HAP-1 (cell line): ENCODE results near the gene PADI4.

ENCODE experiments used
- DNase-seq, 2 experiments: peaks; one replicate each; pipeline ENCODE4 v3.0.0-alpha.2; 2016 to 2020; ENCODE audit warnings: low spot score in 2 of 2
- H3K27me3 ChIP-seq: fragments of 250-450 bp; sonication (Bioruptor Pico); 2 replicates; pipeline ENCODE4 v1.5.1; 2020; ENCODE audit warnings: low read depth, mild to moderate bottlenecking, moderate library complexity
- H3K36me3 ChIP-seq: fragments of 250-450 bp; sonication (Bioruptor Pico); replicated peaks from 2 replicates; pipeline ENCODE4 v1.5.1; 2020; ENCODE audit warnings: mild to moderate bottlenecking
- H3K4me1 ChIP-seq: fragments of 250-450 bp; sonication (Bioruptor Pico); 2 replicates; pipeline ENCODE4 v1.5.1; 2020; ENCODE audit warnings: mild to moderate bottlenecking
- H3K4me3 ChIP-seq: fragments of 250-450 bp; sonication (Bioruptor Pico); 2 replicates; pipeline ENCODE4 v1.5.1; 2020; ENCODE audit warnings: mild to moderate bottlenecking, moderate library complexity
- H3K9me3 ChIP-seq: fragments of 250-450 bp; sonication (Bioruptor Pico); 2 replicates; pipeline ENCODE4 v1.5.1; 2020; ENCODE audit warnings: mild to moderate bottlenecking, moderate library complexity
- in situ Hi-C: fragments of 300-500 bp; cut with MboI; formaldehyde crosslinking; loops from 3 replicates; pipeline ENCODE4 v1.14.3; 2020; ENCODE audit warnings: low sequenced_read_pairs, inconsistent platforms, mixed read lengths

The PADI4 gene

DNA sequence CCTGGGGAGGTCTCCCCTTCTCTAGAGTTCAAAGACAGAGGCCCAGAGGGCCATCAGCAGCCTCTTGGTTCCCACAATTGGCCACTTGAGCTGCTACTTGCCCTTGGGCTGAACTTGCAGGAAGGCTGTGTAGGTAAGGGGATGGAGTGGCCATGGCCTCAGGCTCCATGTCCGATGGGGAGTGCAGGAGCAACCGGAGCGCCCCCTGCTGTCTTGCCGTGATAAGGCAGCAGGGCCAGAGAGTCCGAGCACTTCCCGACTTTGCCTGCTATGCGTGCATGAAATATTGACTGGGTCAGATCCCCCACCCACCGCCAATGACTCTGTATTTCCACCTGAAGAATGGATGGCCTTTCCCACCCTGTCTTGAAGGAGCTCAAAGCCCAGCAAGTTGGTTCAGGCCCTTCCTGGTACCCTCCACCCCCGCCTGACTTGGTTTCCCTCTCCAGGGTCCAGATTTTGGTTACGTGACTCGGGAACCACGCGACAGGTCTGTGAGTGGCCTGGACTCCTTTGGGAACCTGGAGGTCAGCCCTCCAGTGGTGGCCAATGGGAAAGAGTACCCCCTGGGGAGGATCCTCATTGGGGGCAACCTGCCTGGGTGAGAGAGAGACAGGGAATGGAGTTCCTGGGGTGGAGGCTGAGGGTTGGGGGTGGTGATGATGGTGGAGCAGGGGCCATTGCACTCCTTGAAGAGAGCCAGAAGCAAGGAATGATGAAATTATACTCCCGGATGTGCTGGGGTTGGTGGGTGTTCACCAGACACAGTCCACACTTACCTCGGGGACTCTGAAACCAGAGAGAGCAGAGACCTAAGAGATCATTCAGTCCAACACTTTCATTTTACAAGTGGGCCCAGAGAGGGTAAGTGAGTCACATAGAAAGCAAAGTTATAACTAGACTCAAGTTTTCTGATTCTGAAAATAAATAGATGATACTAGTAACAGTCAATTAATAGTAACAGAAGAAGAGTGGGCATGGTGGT is 33.5 kb upstream of the PADI4 start:
- no peaks in the 10 kb centered on the region for H3K4me1 ChIP-seq
- peak; percentile 28 to 83 for DNase-seq
- H3K9me3 ChIP-seq, result no peaks in the 10 kb centered on the region
- no peak overlapping the region for H3K4me3 ChIP-seq
- H3K27me3 ChIP-seq, result no peaks in the 10 kb centered on the region; the same call in 1 of the 2 replicates
- H3K36me3 ChIP-seq, result no peaks in the 10 kb centered on the region
- in situ Hi-C loops, result no loop called here

DNA sequence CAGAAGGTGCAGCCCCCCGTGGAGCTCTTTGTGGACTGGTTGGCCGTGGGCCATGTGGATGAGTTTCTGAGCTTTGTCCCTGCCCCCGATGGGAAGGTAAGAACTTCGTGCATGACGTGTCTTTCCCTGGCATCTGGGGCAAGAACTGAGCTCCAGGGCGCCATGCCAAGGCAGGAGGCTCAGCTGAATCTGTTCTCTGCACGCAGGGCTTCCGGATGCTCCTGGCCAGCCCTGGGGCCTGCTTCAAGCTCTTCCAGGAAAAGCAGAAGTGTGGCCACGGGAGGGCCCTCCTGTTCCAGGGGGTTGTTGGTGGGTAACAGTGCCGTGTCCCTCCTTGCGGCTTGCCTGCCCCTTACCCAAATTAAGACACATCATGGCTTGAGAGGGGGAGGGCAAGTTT is 31.4 kb upstream of the PADI4 start:
- no peaks in the 10 kb centered on the region for H3K36me3 ChIP-seq
- no peak for DNase-seq
- H3K27me3 ChIP-seq, result no peaks in the 10 kb centered on the region; the same call in 1 of the 2 replicates

DNA sequence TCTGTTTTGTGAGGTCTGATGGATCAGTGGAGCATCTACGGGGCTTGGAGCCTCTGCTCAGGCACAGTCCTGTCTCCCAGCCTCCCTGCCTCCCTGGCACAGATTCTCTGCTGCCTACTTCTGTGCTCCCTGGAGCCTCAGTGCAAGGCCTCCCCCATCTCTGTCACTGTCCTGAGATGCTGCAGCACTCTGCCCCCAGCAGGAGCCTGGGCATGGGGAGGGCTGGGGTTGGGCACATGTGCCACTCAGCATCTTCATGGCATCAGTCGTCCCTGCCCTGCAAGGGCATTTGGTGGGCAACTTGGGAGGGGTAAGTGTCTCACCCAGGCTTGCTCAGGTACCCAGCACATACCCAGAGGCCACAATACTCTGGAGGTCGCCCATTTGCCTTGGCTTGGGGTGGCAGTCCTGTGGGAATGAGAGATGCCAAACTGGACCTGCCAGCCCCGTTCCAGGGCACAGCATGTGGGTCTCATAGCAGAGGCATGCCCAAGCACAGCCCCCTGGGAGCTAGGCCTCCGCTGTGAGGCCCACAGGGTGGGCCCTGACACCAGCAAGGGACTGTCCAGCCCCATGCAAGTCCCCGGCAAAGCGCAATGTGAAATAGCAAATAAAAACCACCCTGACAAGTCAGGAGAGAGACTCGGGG is 30.4 kb upstream of the PADI4 start:
- H3K4me1 ChIP-seq, result no peaks in the 10 kb centered on the region
- in situ Hi-C loops, result no loop called here
- no peak overlapping the region for H3K4me3 ChIP-seq
- DNase-seq, result no peak
- H3K36me3 ChIP-seq, result no peaks in the 10 kb centered on the region
- H3K27me3 ChIP-seq, result no peaks in the 10 kb centered on the region; the same call in 1 of the 2 replicates
- no peaks in the 10 kb centered on the region for H3K9me3 ChIP-seq

More for the DNA sequence above, 31.4 kb upstream of the PADI4 start:
- in situ Hi-C loops, result no loop called here
- Histone ChIP-seq H3K4me3 (no peak overlapping the region), H3K4me1 (no peaks in the 10 kb centered on the region), H3K9me3 (no peaks in the 10 kb centered on the region)

DNA sequence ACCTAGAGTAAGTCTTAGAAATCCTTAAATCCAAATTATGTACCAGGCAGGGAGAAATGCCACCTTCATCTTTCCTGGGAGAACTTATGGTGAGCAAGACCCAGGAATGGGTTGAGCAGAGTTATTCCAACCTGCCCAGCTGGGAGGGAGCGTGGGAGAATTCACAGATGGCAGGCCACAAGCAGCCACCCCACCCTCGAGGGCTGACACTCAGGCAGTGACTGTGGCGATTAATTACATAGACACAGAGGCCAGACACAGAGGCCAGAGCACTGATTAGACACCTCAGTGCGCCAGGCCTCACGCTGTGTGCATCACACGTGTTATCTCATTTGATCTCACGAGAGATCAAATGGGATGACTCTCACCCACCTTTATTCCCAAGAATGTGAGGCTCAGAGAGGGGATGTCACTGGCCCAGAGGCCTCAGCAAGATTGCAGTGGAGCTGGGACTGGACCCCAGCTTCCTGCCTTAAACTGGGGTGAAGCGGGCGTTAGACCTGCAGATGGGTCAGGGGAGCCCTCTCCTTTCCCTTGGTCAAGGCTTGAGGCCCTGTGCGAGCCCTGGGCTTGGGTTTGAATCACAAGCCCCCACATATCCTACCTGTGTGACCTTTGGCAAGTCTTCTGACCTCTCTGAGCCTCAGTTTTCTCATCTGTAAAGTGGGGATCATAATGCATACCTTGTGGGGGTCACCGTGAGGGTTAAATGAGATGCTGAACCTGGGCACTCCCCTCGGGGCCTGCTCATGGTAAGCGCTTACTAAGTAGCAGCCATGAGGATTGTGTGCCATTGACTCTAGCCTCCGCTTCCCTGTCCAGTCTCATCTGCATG is 28.8 kb upstream of the PADI4 start:
- Histone ChIP-seq H3K4me3 (no peak overlapping the region), H3K9me3 (no peaks in the 10 kb centered on the region), H3K4me1 (no peaks in the 10 kb centered on the region), H3K36me3 (no peaks in the 10 kb centered on the region), H3K27me3 (no peaks in the 10 kb centered on the region; the same call in 1 of the 2 replicates)
- in situ Hi-C loops, result no loop called here
- no peak for DNase-seq

DNA sequence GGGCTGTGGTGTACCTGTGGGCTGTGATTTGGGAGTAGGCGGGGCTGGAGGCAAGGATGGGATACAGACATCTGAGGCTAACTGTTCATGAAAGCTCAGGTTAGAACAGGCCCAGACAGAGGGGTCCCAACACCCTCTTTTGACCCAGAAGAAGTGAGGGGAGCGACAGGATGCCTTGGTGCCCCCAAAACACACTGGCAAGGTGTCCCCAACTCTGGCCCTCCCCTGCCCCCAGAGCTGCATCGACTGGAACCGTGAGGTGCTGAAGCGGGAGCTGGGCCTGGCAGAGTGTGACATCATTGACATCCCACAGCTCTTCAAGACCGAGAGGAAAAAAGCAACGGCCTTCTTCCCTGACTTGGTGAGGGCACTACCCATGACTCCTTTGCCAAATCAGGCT is 27.6 kb upstream of the PADI4 start:
- Histone ChIP-seq H3K27me3 (no peaks in the 10 kb centered on the region), H3K36me3 (no peaks in the 10 kb centered on the region), H3K4me1 (no peaks in the 10 kb centered on the region), H3K9me3 (no peaks in the 10 kb centered on the region), H3K4me3 (no peak overlapping the region)
- in situ Hi-C loops, result no loop called here
- DNase-seq, result no peak

DNA sequence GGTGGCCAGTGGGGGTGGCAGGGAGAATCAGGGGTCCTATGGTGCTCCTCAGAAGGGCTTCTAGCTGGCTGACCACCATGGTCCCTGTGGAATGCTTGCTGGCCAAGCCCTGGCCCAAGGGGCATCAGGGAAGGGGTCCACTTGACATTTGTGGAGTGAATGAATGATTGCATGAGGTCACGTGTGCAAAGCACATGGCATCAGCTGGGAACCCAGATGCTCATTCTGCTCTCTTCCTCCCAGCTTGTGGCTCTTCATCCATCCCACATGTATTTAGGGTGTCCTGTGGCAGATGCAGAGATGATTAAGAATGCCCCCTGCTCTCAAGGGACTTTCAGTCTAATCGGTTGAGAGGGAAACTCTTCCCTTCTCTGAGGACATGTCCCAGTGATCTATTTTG is 27.1 kb upstream of the PADI4 start:
- H3K4me1 ChIP-seq, result no peaks in the 10 kb centered on the region
- no peaks in the 10 kb centered on the region for H3K9me3 ChIP-seq
- no peak overlapping the region for H3K4me3 ChIP-seq
- in situ Hi-C loops, result no loop called here
- no peaks in the 10 kb centered on the region for H3K27me3 ChIP-seq
- DNase-seq, result no peak
- H3K36me3 ChIP-seq, result no peaks in the 10 kb centered on the region

DNA sequence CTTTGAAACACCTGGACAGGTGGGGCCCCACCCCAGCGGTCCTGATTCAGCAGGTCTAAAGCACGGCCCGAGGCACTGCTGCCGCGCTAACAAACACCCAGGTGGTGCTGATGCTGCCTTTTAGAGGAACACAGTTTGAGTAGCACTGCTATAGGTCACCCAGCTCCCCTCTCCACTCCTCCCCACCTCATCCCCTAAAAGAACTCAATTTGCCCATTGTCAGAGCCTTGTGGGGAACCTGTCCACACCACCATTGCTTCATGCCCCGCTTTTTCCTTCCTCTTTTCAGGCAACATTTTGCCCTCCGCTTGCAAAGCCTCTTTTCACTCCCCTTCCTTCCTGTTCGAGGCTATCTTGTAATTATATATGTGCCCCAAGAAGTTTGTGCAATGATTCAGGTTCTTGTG is 26.2 kb upstream of the PADI4 start:
- in situ Hi-C loops, result no loop called here
- Histone ChIP-seq H3K4me3 (no peak overlapping the region), H3K9me3 (no peaks in the 10 kb centered on the region), H3K36me3 (no peaks in the 10 kb centered on the region), H3K4me1 (no peaks in the 10 kb centered on the region), H3K27me3 (no peaks in the 10 kb centered on the region)
- no peak for DNase-seq

DNA sequence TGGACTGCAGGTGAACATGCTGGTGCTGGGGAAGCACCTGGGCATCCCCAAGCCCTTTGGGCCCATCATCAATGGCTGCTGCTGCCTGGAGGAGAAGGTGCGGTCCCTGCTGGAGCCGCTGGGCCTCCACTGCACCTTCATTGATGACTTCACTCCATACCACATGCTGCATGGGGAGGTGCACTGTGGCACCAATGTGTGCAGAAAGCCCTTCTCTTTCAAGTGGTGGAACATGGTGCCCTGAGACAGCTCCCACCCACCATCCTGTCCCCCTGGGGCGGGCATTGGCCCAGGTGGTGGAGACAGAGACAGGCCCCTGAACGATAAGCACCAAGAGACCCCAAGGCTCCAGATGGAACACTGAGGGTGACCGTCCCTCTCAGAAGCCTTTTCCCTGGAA is 25.2 kb upstream of the PADI4 start:
- in situ Hi-C loops, result no loop called here
- H3K4me3 ChIP-seq, result no peak overlapping the region
- H3K27me3 ChIP-seq, result no peaks in the 10 kb centered on the region

DNA sequence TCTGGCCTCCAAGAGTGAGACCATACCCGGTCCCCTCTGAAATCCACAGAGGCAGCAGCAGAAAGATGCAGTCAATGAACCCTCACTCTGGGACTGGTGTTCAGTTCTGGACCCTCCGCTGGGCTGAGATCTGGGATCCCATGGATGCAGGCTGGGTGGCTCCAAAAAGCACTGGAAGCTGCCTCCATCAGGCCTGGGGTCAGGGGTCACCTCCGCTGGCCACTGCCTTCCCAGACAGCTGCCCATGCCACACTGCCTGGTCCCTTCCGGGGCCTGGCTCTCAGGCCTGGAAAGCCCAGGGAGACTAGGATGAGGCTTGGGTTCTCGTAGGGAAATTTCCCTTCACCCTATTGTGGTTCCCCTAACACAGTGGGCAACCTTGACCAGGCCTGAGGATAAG is 21.4 kb upstream of the PADI4 start:
- Histone ChIP-seq H3K36me3 (no peaks in the 10 kb centered on the region), H3K9me3 (no peaks in the 10 kb centered on the region), H3K4me1 (no peaks in the 10 kb centered on the region), H3K4me3 (no peak overlapping the region), H3K27me3 (0 out of 2 replicates have a peak, but pooled peaks cover 3% of the 10 kb centered on the region)
- DNase-seq, result no peak
- in situ Hi-C loops, result no loop called here

More for the DNA sequence above, 25.2 kb upstream of the PADI4 start:
- no peaks in the 10 kb centered on the region for H3K9me3 ChIP-seq
- no peaks in the 10 kb centered on the region for H3K36me3 ChIP-seq
- H3K4me1 ChIP-seq, result no peaks in the 10 kb centered on the region
- DNase-seq, result no peak

DNA sequence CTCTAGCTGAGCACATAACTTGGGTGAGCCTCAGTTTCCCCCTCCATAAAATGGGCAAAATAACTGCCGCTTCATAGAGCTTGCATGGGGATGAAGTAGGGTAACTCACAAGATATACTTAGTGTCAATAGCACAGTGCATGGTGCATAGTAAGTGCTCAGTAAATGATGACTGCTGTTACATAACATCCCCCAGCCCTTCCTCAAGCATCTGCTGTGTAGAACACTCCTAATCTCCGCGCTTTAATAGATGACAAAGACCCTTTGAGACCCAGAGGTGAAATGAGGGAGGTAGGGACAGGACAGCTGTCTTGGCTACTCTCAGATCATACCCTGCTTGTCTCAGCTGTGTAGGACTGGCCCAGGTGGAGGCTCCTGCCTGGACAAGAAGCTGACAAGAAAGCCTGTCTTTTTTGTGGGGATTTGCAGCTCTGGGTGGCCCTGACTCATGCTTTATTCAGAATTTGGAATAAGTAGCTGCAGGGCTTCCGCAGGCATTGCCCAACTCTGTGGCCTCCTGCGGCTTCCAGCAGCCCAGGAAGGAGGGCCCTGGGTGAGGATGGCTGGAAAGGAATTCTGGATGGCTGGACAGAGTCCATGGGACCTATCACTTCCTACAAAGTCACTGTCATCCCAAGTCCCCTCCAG is 20.7 kb upstream of the PADI4 start:
- Histone ChIP-seq H3K4me3 (no peak overlapping the region), H3K36me3 (no peaks in the 10 kb centered on the region), H3K4me1 (no peaks in the 10 kb centered on the region), H3K27me3 (peaks cover 3% of the 10 kb centered on the region; the same call in 1 of the 2 replicates), H3K9me3 (no peaks in the 10 kb centered on the region)
- DNase-seq, result no peak
- in situ Hi-C loops, result no loop called here

DNA sequence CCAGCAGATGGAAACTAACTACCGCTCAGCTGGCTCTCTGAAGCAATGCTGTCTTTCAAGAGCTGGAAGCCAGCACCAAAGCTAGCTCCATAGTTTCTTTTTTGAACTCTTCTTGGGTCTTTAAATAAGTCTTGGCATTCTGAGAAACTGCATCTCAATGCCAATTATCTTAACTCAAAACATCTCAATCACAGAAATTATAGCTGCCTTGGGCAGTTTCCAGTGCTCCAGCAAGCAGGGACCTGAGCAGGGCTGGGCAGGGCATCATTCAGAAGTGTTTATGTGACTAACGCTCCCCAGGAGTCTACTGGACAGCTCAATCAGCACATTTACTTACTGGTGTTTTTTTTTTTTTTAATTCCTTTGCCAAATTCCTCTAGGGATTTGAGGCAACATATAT is 18.3 kb upstream of the PADI4 start:
- DNase-seq, result no peak
- Histone ChIP-seq H3K9me3 (no peaks in the 10 kb centered on the region), H3K36me3 (no peaks in the 10 kb centered on the region), H3K27me3 (peaks cover 8% of the 10 kb centered on the region), H3K4me1 (no peaks in the 10 kb centered on the region), H3K4me3 (no peak overlapping the region)
- in situ Hi-C loops, result no loop called here

DNA sequence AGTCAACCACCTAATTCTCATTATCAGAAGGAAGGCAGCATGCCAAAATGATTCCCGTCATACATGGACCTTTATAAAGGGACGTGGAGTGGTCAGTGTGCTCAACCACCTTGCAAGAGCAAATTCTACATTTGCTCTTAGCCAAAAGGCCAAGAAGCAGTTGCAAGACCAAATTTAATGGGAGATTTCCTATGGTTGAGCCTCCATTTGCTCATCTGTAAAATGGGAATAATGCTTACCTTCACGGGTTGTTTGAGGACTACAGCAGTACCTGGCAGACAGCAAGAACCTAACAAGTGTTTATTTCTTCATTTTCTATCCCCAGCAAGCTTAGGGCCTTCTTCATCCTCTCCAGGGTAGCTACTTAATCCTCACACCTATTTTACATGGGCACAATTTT is 17.4 kb upstream of the PADI4 start:
- DNase-seq, result no peak
- H3K4me1 ChIP-seq, result no peaks in the 10 kb centered on the region
- peaks cover 8% of the 10 kb centered on the region for H3K27me3 ChIP-seq
- no peaks in the 10 kb centered on the region for H3K9me3 ChIP-seq
- no peak overlapping the region for H3K4me3 ChIP-seq
- H3K36me3 ChIP-seq, result no peaks in the 10 kb centered on the region
- in situ Hi-C loops, result no loop called here
